ENCODE data around the gene RGS6.

The RGS6 gene

DNA sequence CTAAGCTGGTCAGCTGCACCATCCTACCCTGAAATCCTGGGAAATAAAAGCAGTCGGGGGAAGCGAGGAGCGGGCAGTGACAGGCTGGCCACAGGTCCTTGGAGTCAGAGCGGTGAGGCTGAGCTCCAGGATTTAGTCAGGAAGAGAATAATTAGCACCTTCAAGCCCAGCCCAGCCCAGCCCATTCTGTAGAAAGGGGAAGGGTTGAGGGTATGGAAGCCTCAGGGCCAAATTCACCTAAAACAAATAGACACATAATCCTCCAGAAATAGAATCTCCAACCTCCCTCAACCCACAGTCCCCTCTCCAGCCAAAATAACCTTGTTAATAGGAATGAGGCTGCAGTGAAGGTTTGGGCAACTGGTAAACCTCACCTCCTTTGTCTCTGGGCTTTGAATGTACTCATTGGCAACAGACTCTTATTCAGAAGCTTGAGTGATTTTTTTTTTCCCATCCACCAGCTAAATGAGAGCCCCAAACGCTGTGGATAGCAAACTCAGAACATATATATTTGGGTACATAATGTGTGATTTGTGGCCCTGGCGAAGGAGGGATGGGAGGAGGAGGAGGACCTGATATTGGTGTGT, 627.5 kb downstream of the RGS6 start:
- no peak for FAIRE-seq

DNA sequence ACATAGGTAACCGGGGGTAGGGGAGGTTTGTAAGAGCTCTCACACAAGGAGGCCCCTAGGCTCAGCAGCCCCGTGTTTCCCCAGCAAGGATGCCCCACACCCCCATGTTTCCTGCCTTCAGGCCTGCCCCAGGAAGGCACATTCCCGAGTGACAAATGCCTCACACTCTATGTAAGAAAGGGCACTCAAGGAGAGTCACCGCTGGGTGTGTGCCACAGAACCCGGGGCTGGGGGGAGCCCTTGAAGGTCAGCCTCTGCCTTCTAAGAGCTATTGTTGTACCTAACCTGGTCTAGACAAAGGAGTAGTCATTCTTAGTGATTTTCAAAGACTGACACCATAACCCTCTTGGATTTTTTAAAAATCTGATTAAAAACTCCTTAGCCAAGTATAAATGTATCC, 628.1 kb downstream of the RGS6 start:
- no peak for FAIRE-seq

DNA sequence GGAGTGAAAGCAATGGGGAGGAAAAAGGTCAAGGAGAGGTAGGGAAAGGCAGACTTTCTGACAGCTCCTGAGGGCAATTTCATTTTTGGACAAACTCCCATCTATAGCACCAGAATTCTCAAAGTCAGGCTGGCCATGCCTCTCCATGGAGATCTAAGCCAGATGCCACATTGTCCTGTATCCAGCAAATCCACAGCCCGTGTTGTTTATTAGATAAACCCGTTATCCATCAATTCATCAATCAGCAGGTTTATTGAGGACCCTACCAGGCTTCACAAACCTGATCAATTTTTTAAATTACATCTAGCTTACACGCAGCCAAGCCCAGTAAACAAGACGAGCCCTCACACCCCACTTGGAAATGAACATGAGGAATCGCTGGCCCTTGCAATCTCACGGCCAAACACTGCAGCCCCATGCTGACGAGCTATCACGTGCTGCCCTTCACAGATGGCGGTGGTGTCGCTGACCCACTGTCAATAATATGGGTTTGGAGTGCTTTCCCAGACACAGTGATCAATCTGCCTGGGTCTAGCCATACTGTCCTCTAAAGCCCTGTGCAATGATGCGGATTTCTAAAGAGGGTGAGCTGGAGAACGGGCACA, 628.8 kb downstream of the RGS6 start:
- FAIRE-seq: no peak

DNA sequence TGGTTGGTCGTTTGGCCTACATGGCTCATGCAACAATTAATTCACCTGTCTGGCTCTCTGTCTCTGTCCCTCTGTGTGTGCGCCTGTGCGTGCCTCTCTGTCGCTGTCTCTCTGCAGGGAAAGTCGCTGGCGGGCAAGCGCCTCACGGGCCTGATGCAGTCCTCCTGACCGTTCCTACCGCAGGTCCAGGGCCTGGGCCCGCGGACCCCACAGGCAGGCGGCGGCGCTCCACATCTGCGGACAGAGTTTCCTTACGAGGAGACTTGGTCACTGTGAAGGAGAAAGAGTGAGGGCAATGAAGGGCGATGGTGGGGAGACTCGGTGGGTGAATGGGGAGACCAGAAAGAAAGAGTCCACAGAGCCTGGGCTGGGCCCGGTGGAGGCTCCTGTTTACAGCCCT, 630.1 kb downstream of the RGS6 start:
- no peak for FAIRE-seq

DNA sequence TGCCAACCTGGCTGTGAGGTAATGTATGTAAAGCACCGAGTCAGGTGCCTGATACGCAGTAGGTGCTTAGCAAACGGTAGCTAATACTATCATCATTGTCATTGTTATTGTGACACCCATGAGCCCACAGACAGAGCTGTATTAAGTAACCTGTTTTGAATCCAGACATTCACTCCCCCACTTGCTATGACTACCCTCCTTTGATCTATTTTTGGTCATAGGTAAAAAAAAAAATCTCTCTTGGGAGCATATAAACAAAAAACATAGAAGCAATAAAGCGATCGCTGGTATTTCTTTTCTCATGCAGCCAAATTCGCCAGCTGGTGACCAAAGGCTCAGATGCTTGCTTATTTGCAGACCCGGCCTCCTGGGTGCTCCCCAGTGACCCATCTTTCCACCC, 631.4 kb downstream of the RGS6 start:
- no peak for FAIRE-seq

DNA sequence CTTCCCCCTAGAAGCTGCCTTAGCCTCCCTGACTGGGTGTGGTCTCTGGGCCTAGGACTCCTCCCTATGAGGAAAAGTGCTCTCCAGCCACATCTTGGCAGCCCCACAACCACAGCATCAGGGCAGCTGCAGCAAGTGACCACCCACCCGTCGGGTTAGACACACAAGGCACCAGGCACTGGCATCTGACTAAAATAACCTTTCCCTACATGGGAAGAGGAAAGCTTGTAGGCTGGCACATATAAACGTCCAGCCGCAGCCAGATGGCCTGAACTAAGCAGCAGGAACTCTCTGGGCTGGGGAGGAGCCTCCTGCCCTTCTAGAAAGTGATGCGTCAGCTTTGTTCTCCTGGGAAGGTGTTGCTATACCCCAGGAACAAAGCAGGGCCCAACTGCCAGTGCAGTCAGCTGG, 632.9 kb downstream of the RGS6 start:
- FAIRE-seq: no peak

DNA sequence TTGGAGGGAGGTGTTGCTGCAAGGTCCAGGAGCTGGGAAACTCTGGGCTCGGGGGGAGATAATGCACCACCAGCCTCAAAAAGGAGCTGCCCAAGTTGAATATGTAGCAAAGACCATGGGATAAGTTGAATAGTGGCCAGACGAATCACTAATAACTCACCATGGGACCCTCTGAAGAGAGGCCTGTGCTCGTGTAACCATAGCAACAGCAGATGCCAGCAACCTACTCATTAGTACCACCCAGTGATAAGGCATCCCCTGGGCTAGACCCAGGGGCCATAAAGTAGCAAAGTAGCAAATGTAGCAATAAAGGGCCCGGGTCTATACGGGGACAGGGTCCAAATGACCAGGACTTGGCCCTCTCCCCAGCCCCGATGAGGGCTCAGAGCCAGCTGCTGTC, 633.7 kb downstream of the RGS6 start:
- no peak for FAIRE-seq

DNA sequence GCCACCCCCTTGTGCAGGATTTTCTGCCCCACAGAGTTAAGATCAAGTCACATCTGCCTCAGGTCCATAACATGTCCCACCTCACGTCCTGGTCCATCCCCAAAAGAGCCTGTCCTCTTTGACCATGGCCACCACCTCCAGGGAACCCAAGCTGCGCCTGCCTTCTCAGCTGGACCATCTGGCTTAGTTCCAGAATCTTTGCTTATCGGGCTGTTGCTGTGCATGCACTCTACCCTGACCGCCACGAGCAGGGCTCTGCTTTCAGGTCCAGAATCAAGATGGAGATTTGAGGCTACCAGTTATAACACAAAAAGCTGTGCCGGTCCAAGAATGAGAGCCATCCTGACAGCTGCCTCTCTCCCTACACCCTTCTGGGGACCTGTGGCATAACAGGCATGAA, 635.0 kb downstream of the RGS6 start:
- no peak for FAIRE-seq

DNA sequence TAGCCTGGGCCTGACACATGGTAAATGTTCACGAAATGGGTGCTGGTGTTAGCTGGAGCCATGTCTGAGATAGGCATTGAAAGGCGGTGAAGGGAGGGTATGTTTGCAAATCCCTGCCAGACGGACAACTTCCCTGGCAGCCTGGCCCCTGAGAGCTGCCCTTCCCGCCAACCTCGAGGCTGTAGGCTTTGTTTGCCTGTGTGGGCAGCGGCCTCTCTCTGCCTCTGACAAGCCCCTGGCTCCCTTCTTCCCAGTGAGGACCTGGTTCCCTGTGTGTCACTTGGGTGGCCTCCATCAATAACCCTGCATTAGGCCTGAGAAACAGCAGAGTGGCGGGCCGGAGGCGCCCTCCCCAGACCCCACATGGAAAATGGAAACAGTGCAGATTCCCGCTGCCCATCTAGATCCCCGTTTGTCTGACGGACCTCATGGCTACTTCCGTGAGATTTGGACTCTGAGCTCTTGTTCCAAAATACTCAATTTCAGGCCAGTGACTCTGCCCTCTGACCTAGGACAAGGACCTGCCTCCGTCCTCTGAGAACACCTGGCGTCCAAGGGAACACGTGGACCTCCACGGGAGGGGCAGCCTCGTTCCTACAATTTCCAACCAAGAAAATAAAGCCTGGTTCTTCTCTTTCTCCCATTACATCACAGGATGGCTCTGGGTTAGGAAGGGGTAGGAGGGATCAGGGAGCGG, 636.2 kb downstream of the RGS6 start:
- FAIRE-seq: no peak

DNA sequence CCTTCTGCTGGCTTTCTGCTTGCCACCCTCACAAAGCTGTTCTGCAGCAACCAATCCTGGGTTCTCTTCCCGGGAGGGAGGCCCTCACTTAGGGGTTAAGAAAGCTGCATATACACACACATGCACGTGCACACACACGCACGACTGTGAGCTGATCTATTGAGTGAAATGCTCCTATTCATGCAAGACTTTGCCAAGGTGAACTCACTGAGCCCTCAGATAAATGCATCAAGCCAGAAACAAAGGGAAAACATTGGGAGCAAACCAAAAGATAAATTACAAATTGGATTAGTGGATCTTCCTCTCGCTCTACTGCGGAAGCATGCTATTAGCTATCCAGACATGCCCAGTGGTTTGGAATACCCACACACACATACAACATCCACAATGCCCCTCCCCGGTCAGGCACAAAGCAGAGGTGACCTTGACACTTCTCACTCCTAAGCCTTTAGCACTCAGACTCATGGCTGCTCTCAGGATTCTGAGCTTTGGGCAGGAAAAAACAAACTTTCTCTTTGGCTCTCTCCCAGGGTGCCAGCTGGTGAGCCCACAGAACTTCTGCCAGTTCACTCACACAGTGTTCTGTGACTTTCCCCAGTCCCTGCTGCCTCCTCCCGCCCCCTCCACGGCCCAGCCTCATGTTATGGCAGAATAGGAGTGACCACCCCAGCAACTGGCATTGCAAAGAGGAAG, 641.6 kb downstream of the RGS6 start:
- FAIRE-seq: no peak

DNA sequence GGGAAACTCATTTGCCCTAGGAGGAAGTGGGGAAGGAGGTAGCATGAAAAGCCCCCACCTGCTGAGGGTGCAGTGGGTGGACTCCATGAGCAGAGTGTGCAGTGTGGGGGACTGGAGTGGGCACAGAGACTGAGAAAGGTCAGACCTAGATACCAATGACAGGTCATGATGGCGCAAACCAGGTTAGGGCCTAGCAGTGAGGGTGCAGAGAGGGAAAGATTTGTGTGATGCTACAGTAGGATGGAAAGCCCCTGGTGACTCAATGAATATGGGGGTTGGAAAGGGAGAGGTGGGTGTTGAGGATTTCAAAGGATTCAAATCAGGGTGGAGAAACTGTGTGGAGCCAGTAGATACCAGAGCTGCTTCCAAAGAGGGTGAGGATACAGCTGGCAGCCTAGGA, 642.5 kb downstream of the RGS6 start:
- FAIRE-seq: no peak

DNA sequence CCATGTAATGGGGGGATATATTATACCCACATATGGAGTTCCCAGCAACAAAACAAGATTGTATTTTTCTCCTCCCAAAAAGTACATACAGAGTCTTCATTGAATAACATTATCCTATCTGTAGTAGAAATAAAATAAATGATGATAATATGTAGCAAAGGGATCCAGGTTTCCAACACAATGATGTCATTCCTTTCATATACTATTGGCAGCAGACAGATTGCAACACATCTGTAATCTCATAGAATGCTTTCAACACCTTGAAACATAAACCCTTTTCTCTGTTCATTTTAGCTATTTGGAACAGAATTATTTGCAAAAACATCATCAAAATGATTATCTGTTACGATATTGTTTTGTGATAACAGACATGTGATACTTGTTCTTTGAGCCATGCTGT, 644.0 kb downstream of the RGS6 start:
- no peak for FAIRE-seq

DNA sequence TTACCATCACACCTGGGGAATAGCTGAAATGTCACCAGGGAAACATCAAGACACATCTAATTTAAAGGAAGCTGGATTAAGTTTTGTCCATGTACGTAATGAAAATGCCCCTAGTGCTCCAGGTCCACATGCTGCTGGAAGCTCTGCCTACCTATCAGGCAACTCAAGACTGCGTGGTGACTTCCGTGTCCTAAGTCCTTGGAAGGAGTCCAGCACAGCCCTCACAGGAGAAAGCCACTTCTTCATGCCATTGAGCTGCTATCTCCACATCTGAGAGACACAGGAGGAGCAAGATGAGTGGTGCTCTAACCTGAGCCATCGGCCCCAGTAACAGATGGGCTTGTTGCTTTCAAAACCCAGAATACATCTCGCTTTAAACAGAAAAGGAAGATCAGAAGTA, 645.3 kb downstream of the RGS6 start:
- FAIRE-seq: no peak

DNA sequence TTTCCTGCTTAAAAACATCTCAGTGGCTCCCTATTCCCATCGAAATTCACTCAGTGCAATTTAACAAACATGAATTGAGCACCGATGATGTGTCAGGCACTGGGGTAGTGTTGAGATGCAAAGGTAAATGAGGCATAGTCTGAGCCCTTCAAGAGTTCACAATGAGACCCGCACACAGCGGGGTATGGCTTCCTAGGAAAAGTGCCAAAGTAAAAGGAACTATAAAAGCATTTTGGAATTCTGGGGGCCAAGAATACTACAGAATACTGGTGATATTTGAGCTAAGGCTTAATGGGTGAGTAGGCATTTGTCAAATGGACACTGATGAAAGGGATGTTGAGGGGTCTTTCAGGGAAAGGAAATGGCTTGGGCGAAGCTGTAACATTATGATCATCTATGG, 646.3 kb downstream of the RGS6 start:
- FAIRE-seq: no peak

DNA sequence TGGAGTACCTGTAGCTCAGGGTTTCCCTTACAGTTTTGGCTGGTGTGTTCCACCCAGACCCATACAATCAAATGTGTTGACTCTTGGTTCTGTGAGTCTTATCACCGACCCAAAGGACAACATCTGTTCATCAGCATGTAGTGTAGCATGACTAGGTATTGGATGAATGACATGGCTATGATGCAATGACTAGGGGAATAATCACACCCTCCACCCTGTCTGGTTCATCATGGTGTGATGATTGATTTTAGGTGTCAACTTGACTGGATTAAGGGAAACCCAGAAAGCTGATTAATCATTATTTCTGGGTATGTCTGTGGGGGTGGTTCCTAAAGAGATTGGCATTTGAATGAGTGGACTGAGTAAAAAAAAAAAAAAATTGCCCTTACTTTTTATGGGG, 650.4 kb downstream of the RGS6 start:
- no peak for FAIRE-seq

DNA sequence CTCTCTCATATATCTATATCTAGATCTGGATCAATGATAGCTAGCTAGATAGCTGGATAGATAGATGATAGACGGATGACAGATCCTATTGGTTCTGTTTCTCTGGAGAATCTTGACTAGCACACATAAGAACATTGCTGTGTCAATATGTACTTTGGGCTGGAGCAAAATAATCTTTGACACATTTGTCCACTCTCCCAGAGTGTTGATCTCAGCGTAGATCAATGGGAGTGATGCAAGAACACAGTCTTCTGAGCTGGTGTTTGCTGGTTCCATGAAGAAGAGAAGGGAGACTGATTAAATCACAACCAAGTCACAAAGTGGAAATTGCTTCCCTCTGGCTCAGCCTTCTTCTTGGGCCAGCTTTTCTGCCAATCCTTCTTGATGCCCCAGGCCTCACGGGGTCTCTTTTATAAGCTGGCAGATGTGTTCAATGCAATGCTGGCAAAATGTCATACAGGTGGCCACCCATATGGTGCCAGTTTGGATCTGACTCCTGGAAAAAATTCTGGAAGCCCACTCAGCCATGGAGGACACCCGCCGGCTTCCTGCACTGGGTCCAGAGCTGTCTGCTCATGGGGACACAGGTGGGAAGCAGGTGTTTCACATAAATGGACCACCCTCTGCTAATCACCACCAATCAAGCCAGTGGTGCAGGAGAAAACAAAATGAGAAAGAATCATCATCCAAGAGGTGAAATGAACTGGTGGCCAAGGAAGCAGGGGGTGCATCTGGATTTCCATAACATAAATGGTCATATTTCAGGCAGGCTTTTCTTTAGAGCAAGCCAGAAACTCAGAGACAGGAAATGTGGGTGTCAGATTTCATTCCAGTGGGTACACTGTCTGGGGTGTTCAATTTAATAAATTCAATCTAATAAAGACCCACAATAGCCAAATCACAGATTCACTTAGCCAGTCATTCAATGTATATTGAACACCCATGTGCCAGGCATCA, 651.4 kb downstream of the RGS6 start:
- FAIRE-seq: no peak

DNA sequence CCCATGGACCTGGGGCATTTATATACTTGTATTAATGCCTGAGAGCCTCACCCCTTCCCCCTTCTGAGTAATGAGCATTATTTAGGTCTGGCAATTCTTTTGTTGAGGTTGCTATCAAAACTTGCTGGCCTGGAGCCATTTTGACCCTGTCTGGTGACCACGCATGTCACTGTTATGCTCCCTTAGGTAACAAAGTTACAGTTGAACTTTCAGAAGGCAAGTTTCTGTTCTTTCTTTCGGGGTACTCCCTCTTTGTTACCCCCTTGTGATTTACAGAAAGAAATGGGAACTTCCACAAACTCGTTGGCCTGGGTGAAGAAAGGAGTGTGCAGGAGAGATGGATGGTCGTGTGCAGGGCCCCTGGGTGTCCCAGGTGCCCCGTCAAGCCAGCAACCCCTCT, 656.3 kb downstream of the RGS6 start:
- no peak for FAIRE-seq

DNA sequence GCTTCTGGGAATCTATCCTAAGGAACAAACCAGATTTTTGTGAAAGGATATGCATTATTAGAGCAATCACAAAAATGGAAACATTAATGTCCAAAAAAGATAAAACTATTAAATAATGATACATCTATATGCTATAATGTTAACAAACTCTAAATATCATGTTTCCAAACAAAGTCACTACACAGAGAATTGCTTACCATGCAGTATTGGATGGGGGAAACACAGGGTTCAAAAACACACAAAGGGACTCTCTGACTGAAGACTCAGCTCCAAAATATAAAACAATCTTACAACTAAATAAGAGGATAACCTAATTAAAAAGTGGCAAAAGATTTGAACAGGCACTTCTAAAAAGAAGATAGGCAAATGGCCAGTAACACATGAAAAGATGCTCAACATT, 657.4 kb downstream of the RGS6 start:
- no peak for FAIRE-seq

DNA sequence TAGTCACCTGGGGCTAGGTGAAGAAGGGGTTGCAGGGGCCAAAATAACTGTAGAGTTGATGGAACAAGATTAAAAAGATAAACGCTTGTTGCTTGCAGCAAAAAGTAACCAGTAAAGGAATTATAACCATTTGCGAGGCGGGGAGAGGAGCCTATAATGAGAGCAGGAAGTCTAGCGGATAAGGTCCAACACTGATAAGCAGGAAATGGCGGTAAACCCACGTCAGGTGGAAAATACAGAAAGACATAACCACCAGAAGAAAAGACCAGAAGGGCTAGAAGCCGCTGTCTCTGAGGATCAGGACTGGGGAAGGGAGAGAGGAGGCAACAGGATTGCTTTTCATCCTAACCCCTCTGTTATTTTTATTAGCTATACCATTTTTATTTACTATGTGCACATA, 658.3 kb downstream of the RGS6 start:
- FAIRE-seq: no peak

DNA sequence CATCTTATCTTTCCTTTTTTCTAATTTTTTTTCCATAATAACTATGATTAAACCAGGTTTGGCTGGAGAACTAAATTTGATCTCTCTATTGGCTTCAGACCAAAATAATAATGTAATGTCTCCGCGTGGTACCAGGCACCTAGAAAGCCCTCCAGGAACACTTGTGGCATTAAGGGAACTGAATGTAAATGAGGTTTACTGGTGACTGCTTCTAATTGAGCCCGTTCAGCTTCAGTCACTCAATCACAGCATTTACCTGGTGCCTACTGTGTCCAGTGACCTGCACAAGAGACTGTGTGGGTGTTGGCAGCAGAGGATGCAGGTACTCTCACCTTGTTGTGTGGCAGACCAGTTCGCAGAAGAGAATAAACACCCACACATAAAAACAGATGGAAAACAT, 659.2 kb downstream of the RGS6 start:
- no peak for FAIRE-seq

DNA sequence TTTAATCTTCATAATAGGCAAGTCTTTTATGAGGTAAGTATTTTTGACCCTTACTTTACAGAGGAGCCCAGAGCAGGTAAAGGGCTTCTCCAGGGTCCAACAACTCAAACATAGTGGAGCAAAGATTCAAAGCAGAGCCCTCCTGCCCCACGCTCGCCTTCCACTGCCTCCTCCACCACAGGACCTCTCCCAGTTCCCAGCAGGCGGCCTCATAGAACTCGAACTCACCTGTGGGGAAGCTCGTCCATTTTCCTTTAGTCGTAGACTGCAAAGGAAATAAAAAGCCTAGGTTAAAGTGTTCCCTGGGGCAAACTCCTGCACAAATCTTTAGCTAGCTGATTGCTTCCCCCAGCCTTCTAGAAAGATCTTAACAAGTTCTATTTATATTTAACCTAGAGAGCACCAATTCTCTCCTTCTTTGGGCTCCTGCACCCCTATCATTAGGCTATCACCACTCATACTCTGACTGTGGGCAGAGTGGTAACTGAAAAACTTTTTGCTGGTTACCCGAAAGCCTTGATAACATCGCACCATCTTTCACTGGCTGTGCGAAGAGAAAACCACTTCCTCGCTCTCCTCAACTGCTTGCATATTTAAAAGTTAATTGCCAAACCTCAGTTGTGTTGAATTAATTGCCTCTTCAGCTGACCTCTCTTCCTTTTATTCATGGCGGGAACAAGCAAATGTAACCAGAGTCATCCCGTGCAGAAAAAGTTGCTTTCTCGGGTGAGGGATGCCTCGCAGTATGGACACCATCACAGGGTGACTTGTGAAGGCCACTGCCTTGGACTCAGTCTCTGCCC, 662.1 kb downstream of the RGS6 start:
- FAIRE-seq: no peak
